Peyer's patch (tissue), 4 donors: ENCODE measurements around the gene INTS11.

Source experiments
- CTCF ChIP-seq, 6 experiments: fragments of 450-650 bp in 4 of 6; fragments of 200-600 bp in 2 of 6; sonication (generic) in 1 of 6; IDR thresholded peaks; one replicate each; pipeline ENCODE4 v1.5.1; 2017 to 2019; ENCODE audit warnings: antibody characterized with exemption in 6 of 6, mild to moderate bottlenecking in 3 of 6, moderate library complexity in 1 of 6
- POLR2A ChIP-seq, 2 donors: fragments of 450-650 bp; IDR thresholded peaks; one replicate each; pipeline ENCODE4 v1.5.1; 2017; ENCODE audit warnings: antibody characterized with exemption in 2 of 2, mild to moderate bottlenecking in 2 of 2, moderate library complexity in 2 of 2

- TF ChIP-seq POLR2A (IDR thresholded peaks at IDR 0.05) (no peak), CTCF (IDR thresholded peaks at IDR 0.05) (no peak)
Measured at GRCh38 chr1:1359664-1360468, 35.4 kb upstream of the INTS11 start.
